Transverse colon (tissue), 4 donors: ENCODE data around the gene SLCO4A1. TPM values are rescaled to one million over a fixed set of nuclear protein-coding genes. Genes with fewer than 3 reads are reported as not detected.

ENCODE experiments used
- DNase-seq: peaks from one replicate; pipeline ENCODE4 v3.0.0-alpha.2; 2019
- H3K27ac ChIP-seq, 4 donors: fragments of 200-600 bp; sonication (generic); 2 replicates each; pipeline ENCODE4 v1.5.1; 2016 to 2018; ENCODE audit warnings: inconsistent platforms in 4 of 4
- H3K27me3 ChIP-seq: fragments of 200-600 bp; sonication (generic); 2 replicates; pipeline ENCODE4 v1.5.1; 2017; ENCODE audit warnings: inconsistent platforms
- H3K36me3 ChIP-seq, 4 donors: fragments of 200-600 bp; sonication (generic); 2 replicates each; pipeline ENCODE4 v1.5.1; 2017 to 2019; ENCODE audit warnings: inconsistent platforms in 4 of 4
- H3K4me1 ChIP-seq, 4 donors: fragments of 200-600 bp; sonication (generic); 2 replicates each; pipeline ENCODE4 v1.5.1; 2017 to 2020; ENCODE audit warnings: inconsistent platforms in 4 of 4
- H3K4me3 ChIP-seq, 4 donors: fragments of 200-600 bp; sonication (generic); 1 replicate in 1 of 4; 2 replicates in 3 of 4; pipeline versions ENCODE4 v1.5.1 to v1.6.1; 2017 to 2019; ENCODE audit warnings: inconsistent platforms in 4 of 4
- H3K9me3 ChIP-seq, 2 donors: fragments of 200-600 bp; sonication (generic); 2 replicates each; pipeline ENCODE4 v1.5.1; 2017 to 2019; ENCODE audit warnings: inconsistent platforms in 2 of 2
- EP300 ChIP-seq: sonication (generic); formaldehyde crosslinking; IDR thresholded peaks from one replicate; pipeline ENCODE4 v1.6.1; 2017; ENCODE audit warnings: antibody characterized with exemption, low read depth
- POLR2A ChIP-seq: fragments of 450-650 bp; IDR thresholded peaks from one replicate; pipeline ENCODE4 v1.6.1; 2016; ENCODE audit warnings: antibody characterized with exemption, mild to moderate bottlenecking, moderate library complexity
- POLR2AphosphoS5 ChIP-seq, 3 donors: sonication (generic); formaldehyde crosslinking; IDR thresholded peaks; one replicate each; pipeline ENCODE4 v1.6.1; 2016; ENCODE audit warnings: antibody characterized with exemption in 3 of 3
- WGBS, 2 donors: methylation state at CpG; one replicate each; pipeline ENCODE4 v1.1.5; 2018; ENCODE audit warnings: low coverage in 1 of 2; 5-methylcytosine and 5-hydroxymethylcytosine counted together
- in situ Hi-C, 4 donors: fragments of 200-750 bp; cut with MboI; loops; one replicate each; pipeline versions ENCODE4 v1.15.0 to v1.15.1; 2017; ENCODE audit warnings: low sequenced_read_pairs in 3 of 4, low pct_ligation_motif_present in 1 of 4, low pct_unique_long_range_greater_than_20kb in 1 of 4
- intact Hi-C: fragments of 100-400 bp; cut with DNase I; formaldehyde crosslinking; loops from one replicate; pipeline ENCODE4 v1.15.1; 2023; ENCODE audit warnings: low total_unique reads
- total RNA-seq, 4 donors: library from RNA; depleted of rRNA; stranded (reverse); fragments of >200 nt; gene quantifications; one replicate each; pipeline ENCODE4 v1.1.0, GENCODE V29; 2016
- TF ChIP-seq, protein P1 (sequence below), 5 experiments: fragments of 200-600 bp in 3 of 5; fragments of 450-650 bp in 2 of 5; sonication (generic) in 3 of 5; IDR thresholded peaks; 1 replicate in 2 of 5; 2 replicates in 3 of 5; pipeline ENCODE4 v1.5.1; 2016 to 2017; ENCODE audit warnings: antibody characterized with exemption in 5 of 5, inconsistent platforms in 3 of 5, mild to moderate bottlenecking in 2 of 5, moderate library complexity in 1 of 5

The SLCO4A1 gene
- total RNA-seq, 4 donors from 2014 or later = 13.7 to 375 (median 60.0) TPM

- WGBS, 2 donors = 89 to 100% methylated on average over 2 to 8 of the region's 11 CpGs
- in situ Hi-C loops (loop anchor here in 3 of 4 donors (10.0 to 25.0 kb wide), 2 partner anchors 126 to 143 kb away; partner anchors contain the start of genes OGFR (in 2 of the 3) and MRGBP (in 1 of the 3)), intact Hi-C loops (no loop called here)
- Histone ChIP-seq H3K9me3 (no peaks in the 10 kb centered on the region), H3K4me3 (no peak overlapping the region), H3K4me1 (peaks cover 0 to 7% (median 6%) of the 10 kb centered on the region in 4 donors), H3K27me3 (no peaks in the 10 kb centered on the region), H3K36me3 (no peaks in the 10 kb centered on the region), H3K27ac (no peak overlapping the region)
- DNase-seq = no peak
- TF ChIP-seq POLR2AphosphoS5 (IDR thresholded peaks at IDR 0.05) = no peak
- TF ChIP-seq, protein P1, sequence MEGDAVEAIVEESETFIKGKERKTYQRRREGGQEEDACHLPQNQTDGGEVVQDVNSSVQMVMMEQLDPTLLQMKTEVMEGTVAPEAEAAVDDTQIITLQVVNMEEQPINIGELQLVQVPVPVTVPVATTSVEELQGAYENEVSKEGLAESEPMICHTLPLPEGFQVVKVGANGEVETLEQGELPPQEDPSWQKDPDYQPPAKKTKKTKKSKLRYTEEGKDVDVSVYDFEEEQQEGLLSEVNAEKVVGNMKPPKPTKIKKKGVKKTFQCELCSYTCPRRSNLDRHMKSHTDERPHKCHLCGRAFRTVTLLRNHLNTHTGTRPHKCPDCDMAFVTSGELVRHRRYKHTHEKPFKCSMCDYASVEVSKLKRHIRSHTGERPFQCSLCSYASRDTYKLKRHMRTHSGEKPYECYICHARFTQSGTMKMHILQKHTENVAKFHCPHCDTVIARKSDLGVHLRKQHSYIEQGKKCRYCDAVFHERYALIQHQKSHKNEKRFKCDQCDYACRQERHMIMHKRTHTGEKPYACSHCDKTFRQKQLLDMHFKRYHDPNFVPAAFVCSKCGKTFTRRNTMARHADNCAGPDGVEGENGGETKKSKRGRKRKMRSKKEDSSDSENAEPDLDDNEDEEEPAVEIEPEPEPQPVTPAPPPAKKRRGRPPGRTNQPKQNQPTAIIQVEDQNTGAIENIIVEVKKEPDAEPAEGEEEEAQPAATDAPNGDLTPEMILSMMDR (IDR thresholded peaks at IDR 0.05) = no peak
- no peak for TF ChIP-seq POLR2A
- TF ChIP-seq EP300 = no peak
Measured at GRCh38 chr20:62661647-62662046, 19.3 kb downstream of the SLCO4A1 start.

- Histone ChIP-seq H3K27ac (no peak overlapping the region), H3K9me3 (no peaks in the 10 kb centered on the region), H3K36me3 (no peaks in the 10 kb centered on the region), H3K4me1 (peaks cover 3 to 14% (median 12%) of the 10 kb centered on the region in 4 donors), H3K27me3 (no peaks in the 10 kb centered on the region), H3K4me3 (no peak overlapping the region)
- intact Hi-C loops = no loop called here
- 60 to 75% methylated on average over 1 to 6 of the region's 6 CpGs for WGBS, 2 donors
- no peak for DNase-seq
- TF ChIP-seq EP300 (no peak), POLR2AphosphoS5 (IDR thresholded peaks at IDR 0.05) (no peak), POLR2A (no peak)
- TF ChIP-seq, protein P1 (IDR thresholded peaks at IDR 0.05) = no peak
- in situ Hi-C loops = loop anchor here in 3 of 4 donors (10.0 to 25.0 kb wide), 2 partner anchors 125 to 142 kb away; partner anchors contain the start of genes OGFR (in 2 of the 3) and MRGBP (in 1 of the 3)
Measured at GRCh38 chr20:62662422-62662821, 20.1 kb downstream of the SLCO4A1 start.

- no peaks in the 10 kb centered on the region for H3K9me3 ChIP-seq
- no peak for DNase-seq
- H3K36me3 ChIP-seq = no peaks in the 10 kb centered on the region
- H3K4me3 ChIP-seq = no peak overlapping the region
- 73 to 85% methylated on average over 10 to 24 of the region's 24 CpGs for WGBS, 2 donors
- H3K27ac ChIP-seq = no peak overlapping the region
- intact Hi-C loops = no loop called here
- H3K27me3 ChIP-seq = no peaks in the 10 kb centered on the region
- in situ Hi-C loops = loop anchor here in 3 of 4 donors (10.0 to 25.0 kb wide), 2 partner anchors 124 to 141 kb away; partner anchors contain the start of genes OGFR (in 2 of the 3) and MRGBP (in 1 of the 3)
- TF ChIP-seq POLR2AphosphoS5 (IDR thresholded peaks at IDR 0.05) (no peak), EP300 (no peak), POLR2A (no peak)
- TF ChIP-seq, protein P1 (IDR thresholded peaks at IDR 0.05) = no peak
- peaks cover 8 to 24% (median 20%) of the 10 kb centered on the region in 4 donors for H3K4me1 ChIP-seq
Measured at GRCh38 chr20:62663145-62664018, 21.1 kb downstream of the SLCO4A1 start.
